Measurements from ENCODE around the gene PARP4.
"Not testable (repeated sequence)": the region's sequence is repeated elsewhere in the genome, so short reads cannot be mapped to it uniquely, and the experiment has no call there.

Gene PARP4

GRCh38 chr13:24512197-24512907, at the start of gene PARP4:
PARP4 (minus strand) TSS chr13:24512778; CDS start chr13:24503776, 9,002 bp downstream.
- DNase-seq, result peak; percentile 75

GRCh38 chr13:24560579-24561187, 48.1 kb upstream of the PARP4 start:
- DNase-seq, result not testable (repeated sequence)

GRCh38 chr13:24559431-24560218, 47.0 kb upstream of the PARP4 start:
- not testable (repeated sequence) for DNase-seq

GRCh38 chr13:24557081-24557480, 44.5 kb upstream of the PARP4 start:
- DNase-seq, result no peak

- not testable (repeated sequence) for DNase-seq
Observed at GRCh38 chr13:24553892-24554291, 41.3 kb upstream of the PARP4 start.

GRCh38 chr13:24541476-24542352, 29.1 kb upstream of the PARP4 start:
- DNase-seq, result not testable (repeated sequence)

- DNase-seq, result no peak
Observed at GRCh38 chr13:24541127-24541475, 28.5 kb upstream of the PARP4 start.

GRCh38 chr13:24540236-24541126, 27.9 kb upstream of the PARP4 start:
- no peak for DNase-seq

- DNase-seq, result no peak
Observed at GRCh38 chr13:24539500-24540165, 27.1 kb upstream of the PARP4 start.

GRCh38 chr13:24529478-24529877, 16.9 kb upstream of the PARP4 start:
- no peak for DNase-seq

GRCh38 chr13:24528816-24529398, 16.3 kb upstream of the PARP4 start:
- DNase-seq, result no peak

- DNase-seq, result no peak
Observed at GRCh38 chr13:24527266-24527775, 14.7 kb upstream of the PARP4 start.

GRCh38 chr13:24520733-24521132, 8.2 kb upstream of the PARP4 start:
- no peak for DNase-seq

GRCh38 chr13:24516919-24517318, 4.3 kb upstream of the PARP4 start:
- DNase-seq, result no peak

GRCh38 chr13:24512908-24513213, 283 bp upstream of the PARP4 start:
- DNase-seq, result no peak

GRCh38 chr13:24511816-24512196, 772 bp downstream of the PARP4 start:
- no peak for DNase-seq

GRCh38 chr13:24511019-24511815, 1.4 kb downstream of the PARP4 start:
- no peak for DNase-seq

GRCh38 chr13:24506698-24507335, 5.8 kb downstream of the PARP4 start:
- no peak for DNase-seq

- DNase-seq, result not testable (repeated sequence)
Observed at GRCh38 chr13:24506283-24506682, 6.3 kb downstream of the PARP4 start.

Measured in midbrain (tissue), 1 donor.